Measurements from ENCODE around the gene VPS41.
"Not testable (repeated sequence)": the region's sequence is repeated elsewhere in the genome, so short reads cannot be mapped to it uniquely, and the experiment has no call there.

The VPS41 gene

GRCh38 chr7:38855386-38855785 is 53.6 kb downstream of the VPS41 start:
- no peak overlapping the region for H3K27ac ChIP-seq
- H3K36me3 ChIP-seq: peaks cover 0 to 65% (median 14%) of the 10 kb centered on the region in 11 experiments; a peak in 14 of 22 replicates
- H3K4me3 ChIP-seq: no peak overlapping the region
- no peaks in the 10 kb centered on the region for H3K27me3 ChIP-seq
- no peak for TF ChIP-seq Cebpa-rat (IDR thresholded peaks at IDR 0.05)
- H3K4me2 ChIP-seq: peak overlapping the region in 2 of 11 experiments; percentile 3 to 17; a peak in 3 of 22 replicates
- H4K20me1 ChIP-seq: peaks cover 0 to 84% (median 0%) of the 10 kb centered on the region in 11 experiments; a peak in 4 of 22 replicates
- no peak overlapping the region for H3K9ac ChIP-seq
- H3K4me1 ChIP-seq: peaks cover 0 to 17% (median 0%) of the 10 kb centered on the region in 10 experiments; a peak in 6 of 20 replicates
- H3K9me3 ChIP-seq (replicated peaks in 1 of 11): no peaks in the 10 kb centered on the region; a peak in 1 of 22 replicates

- not testable (repeated sequence) for H3K9me3 ChIP-seq (replicated peaks in 1 of 11); H3K4me2 ChIP-seq; H3K9ac ChIP-seq; H3K27ac ChIP-seq; H3K4me3 ChIP-seq; H3K27me3 ChIP-seq
- Histone ChIP-seq H4K20me1 (peaks cover 0 to 84% (median 0%) of the 10 kb centered on the region in 11 experiments; a peak in 4 of 22 replicates), H3K4me1 (peaks cover 0 to 17% (median 0%) of the 10 kb centered on the region in 10 experiments; a peak in 6 of 20 replicates), H3K36me3 (peaks cover 0 to 64% (median 12%) of the 10 kb centered on the region in 11 experiments; a peak in 14 of 22 replicates)
Observed at GRCh38 chr7:38854947-38855346, 54.0 kb downstream of the VPS41 start.

DNA sequence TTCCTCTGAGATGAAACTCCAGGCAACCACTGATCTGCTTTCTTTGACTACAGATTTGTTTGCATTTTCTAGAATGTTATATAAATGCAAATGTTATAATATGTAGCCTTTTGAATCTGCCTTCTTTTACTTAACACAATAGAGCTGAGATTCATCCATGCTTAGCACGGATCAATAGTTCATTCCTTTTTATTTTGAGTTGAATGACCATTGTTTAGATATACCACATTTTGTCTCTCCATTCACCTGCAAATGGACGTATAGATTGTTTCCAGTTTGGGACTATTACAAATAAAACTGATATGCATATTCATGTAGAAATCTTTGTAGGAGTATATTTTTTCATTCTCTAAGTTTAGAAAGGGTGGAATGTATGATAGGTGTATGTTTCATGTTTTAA is 57.7 kb downstream of the VPS41 start:
- H4K20me1 ChIP-seq: peaks cover 0 to 92% (median 0%) of the 10 kb centered on the region in 11 experiments; a peak in 4 of 22 replicates
- peaks cover 9 to 55% (median 14%) of the 10 kb centered on the region in 11 experiments; a peak in 18 of 22 replicates for H3K36me3 ChIP-seq
- peaks cover 0 to 15% (median 0%) of the 10 kb centered on the region in 10 experiments; a peak in 6 of 20 replicates for H3K4me1 ChIP-seq
- no peak overlapping the region for H3K4me3 ChIP-seq
- H3K4me2 ChIP-seq: no peak overlapping the region
- TF ChIP-seq Cebpa-rat (IDR thresholded peaks at IDR 0.05): no peak
- H3K27ac ChIP-seq: no peak overlapping the region
- no peaks in the 10 kb centered on the region for H3K27me3 ChIP-seq
- no peak overlapping the region for H3K9ac ChIP-seq
- no peaks in the 10 kb centered on the region; a peak in 1 of 22 replicates for H3K9me3 ChIP-seq (replicated peaks in 1 of 11)

DNA sequence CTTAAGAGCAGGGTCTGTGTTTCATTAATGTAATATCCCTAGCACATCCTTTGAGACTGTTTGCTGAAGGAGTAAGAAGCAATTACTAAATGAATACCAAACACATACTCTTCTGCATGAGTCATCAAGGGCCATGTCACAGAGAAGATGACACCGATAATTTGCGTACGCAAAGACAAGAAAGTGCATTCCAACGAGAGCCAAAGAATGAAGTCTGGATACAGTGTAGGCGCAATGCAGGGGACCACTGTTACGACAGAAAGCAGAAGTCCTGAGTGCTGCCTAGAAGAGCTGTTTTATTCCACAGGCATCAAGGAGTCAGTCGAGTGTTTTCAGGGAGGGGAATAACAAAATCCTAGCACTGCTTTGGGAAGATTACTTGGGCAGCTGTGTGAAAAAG is 62.7 kb downstream of the VPS41 start:
- Histone ChIP-seq H4K20me1 (peaks cover 0 to 94% (median 9%) of the 10 kb centered on the region in 11 experiments; a peak in 10 of 22 replicates), H3K36me3 (peaks cover 7 to 23% (median 12%) of the 10 kb centered on the region in 11 experiments; a peak in 17 of 22 replicates), H3K4me3 (no peak overlapping the region), H3K4me2 (no peak overlapping the region), H3K9ac (no peak overlapping the region), H3K27me3 (no peaks in the 10 kb centered on the region), H3K27ac (no peak overlapping the region), H3K9me3 (replicated peaks in 1 of 11) (no peaks in the 10 kb centered on the region; a peak in 1 of 22 replicates), H3K4me1 (peaks cover 0 to 11% (median 5%) of the 10 kb centered on the region in 10 experiments; a peak in 9 of 20 replicates)
- TF ChIP-seq Cebpa-rat (IDR thresholded peaks at IDR 0.05): no peak

DNA sequence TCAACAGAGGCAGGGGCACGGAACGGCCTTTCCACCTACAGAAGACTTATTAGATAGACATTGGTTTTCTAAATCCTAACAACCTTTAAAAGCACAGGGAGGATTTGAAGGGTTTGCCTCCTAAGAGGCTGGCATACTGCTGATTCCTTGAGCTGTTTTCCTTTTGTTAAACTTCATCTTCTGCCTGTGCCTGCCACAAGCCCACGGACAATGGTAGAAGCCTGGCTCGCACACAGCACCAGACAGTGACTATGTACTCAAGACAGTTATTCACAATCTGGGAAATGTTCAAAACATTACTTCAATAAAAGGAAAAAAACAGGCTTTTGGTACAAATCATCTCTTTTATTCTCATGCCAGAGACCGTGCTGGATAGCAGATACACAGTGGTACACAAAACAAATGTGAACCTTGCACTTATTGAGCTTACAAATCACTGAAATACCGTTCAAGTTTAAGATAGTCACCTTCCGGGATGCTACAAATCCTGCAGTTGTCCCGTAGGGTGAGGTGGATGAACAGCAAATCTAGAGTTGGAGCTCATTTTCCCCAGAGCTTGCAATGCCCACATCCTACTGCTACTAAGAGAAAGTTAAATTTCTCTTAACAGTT is 63.9 kb downstream of the VPS41 start:
- Histone ChIP-seq H3K4me1 (peaks cover 0 to 11% (median 5%) of the 10 kb centered on the region in 10 experiments; a peak in 9 of 20 replicates), H4K20me1 (peaks cover 0 to 94% (median 9%) of the 10 kb centered on the region in 11 experiments; a peak in 10 of 22 replicates), H3K27ac (no peak overlapping the region), H3K4me2 (no peak overlapping the region), H3K4me3 (no peak overlapping the region), H3K36me3 (peaks cover 7 to 21% (median 12%) of the 10 kb centered on the region in 11 experiments; a peak in 17 of 22 replicates), H3K27me3 (no peaks in the 10 kb centered on the region), H3K9me3 (replicated peaks in 1 of 11) (no peaks in the 10 kb centered on the region; a peak in 1 of 22 replicates), H3K9ac (no peak overlapping the region)
- TF ChIP-seq Cebpa-rat (IDR thresholded peaks at IDR 0.05): no peak

DNA sequence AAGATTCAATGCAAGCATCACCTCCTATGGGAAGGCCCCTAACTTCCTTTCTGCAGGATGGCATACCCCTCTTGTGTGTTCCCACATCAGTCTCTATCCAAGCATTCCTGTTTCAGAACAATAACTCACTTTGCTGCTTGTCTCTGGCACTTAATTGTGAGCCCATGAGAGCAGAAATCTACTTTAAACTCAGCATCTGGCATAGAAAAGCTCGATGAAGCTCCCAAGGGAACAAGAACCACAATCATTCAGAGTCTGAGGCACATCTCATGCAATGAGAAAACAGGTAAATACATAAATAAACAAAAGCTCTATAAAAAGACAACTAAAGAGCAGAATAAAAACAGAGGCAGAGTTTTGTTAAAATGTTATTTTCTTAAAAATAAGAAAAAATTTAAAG is 66.2 kb downstream of the VPS41 start:
- Histone ChIP-seq H3K27ac (no peak overlapping the region), H3K4me3 (no peak overlapping the region), H3K27me3 (no peaks in the 10 kb centered on the region), H3K36me3 (peaks cover 0 to 8% (median 0%) of the 10 kb centered on the region in 11 experiments; a peak in 3 of 22 replicates), H3K9me3 (replicated peaks in 1 of 11) (no peaks in the 10 kb centered on the region; a peak in 1 of 22 replicates), H3K4me2 (peak overlapping the region in 3 of 11 experiments; percentile 14 to 33 (median 20); a peak in 4 of 22 replicates), H3K4me1 (peaks cover 0 to 11% (median 5%) of the 10 kb centered on the region in 10 experiments; a peak in 9 of 20 replicates), H4K20me1 (peaks cover 0 to 98% (median 9%) of the 10 kb centered on the region in 11 experiments; a peak in 10 of 22 replicates), H3K9ac (no peak overlapping the region)
- no peak for TF ChIP-seq Cebpa-rat (IDR thresholded peaks at IDR 0.05)

- Histone ChIP-seq H3K4me3 (no peak overlapping the region), H3K36me3 (peaks cover 0 to 16% (median 0%) of the 10 kb centered on the region in 11 experiments; a peak in 6 of 22 replicates), H3K27me3 (no peaks in the 10 kb centered on the region), H3K9ac (no peak overlapping the region), H4K20me1 (peaks cover 0 to 92% (median 5%) of the 10 kb centered on the region in 11 experiments; a peak in 10 of 22 replicates), H3K9me3 (replicated peaks in 1 of 11) (peaks cover 0 to 5% (median 0%) of the 10 kb centered on the region in 11 experiments; a peak in 2 of 22 replicates), H3K4me2 (no peak overlapping the region), H3K4me1 (peaks cover 0 to 11% (median 5%) of the 10 kb centered on the region in 10 experiments; a peak in 9 of 20 replicates), H3K27ac (no peak overlapping the region)
- no peak for TF ChIP-seq Cebpa-rat (IDR thresholded peaks at IDR 0.05)
Observed at GRCh38 chr7:38840736-38841460, 68.1 kb downstream of the VPS41 start.

DNA sequence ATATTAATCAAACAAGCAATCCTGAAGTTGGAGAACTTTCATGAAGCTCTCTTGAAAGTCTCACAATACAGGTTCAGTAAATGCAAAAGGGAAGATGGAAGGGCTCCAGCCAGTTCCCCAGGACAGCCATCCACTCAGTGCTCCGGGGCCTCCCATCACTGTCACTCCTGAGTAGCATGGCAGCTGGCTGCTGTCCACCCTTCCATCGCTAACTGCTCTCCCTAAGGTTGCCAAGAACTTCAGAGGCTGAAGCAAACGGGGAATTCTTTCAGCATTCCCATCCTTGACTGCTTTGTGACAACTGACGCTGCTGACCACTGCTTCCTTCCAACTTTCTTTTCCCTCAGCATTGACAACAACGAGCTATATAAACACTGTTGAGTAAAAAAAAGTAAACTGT is 69.1 kb downstream of the VPS41 start:
- no peak overlapping the region for H3K27ac ChIP-seq
- peaks cover 0 to 81% (median 3%) of the 10 kb centered on the region in 11 experiments; a peak in 9 of 22 replicates for H4K20me1 ChIP-seq
- H3K4me2 ChIP-seq: no peak overlapping the region

More for the DNA sequence above, 69.1 kb downstream of the VPS41 start:
- Histone ChIP-seq H3K9ac (no peak overlapping the region), H3K36me3 (peaks cover 0 to 16% (median 0%) of the 10 kb centered on the region in 11 experiments; a peak in 6 of 22 replicates), H3K9me3 (replicated peaks in 1 of 11) (peaks cover 0 to 5% (median 0%) of the 10 kb centered on the region in 11 experiments; a peak in 2 of 22 replicates), H3K27me3 (no peaks in the 10 kb centered on the region), H3K4me1 (peaks cover 0 to 11% (median 5%) of the 10 kb centered on the region in 10 experiments; a peak in 9 of 20 replicates), H3K4me3 (no peak overlapping the region)
- TF ChIP-seq Cebpa-rat (IDR thresholded peaks at IDR 0.05): no peak

Data from BLaER1 treated with 17β-estradiol and CSF1 and Interleukin-3, amounts not matched to agents 10 nM and 100 nM (cell line).